ENCODE results near the gene HIP1R.
A peak's percentile ranks its signal among the peaks of the same experiment; 100 is the strongest.

HIP1R gene

GRCh38 chr12:122860854-122861586 lies 25.8 kb downstream of the HIP1R start:
- DNase-seq: no peak

DNA sequence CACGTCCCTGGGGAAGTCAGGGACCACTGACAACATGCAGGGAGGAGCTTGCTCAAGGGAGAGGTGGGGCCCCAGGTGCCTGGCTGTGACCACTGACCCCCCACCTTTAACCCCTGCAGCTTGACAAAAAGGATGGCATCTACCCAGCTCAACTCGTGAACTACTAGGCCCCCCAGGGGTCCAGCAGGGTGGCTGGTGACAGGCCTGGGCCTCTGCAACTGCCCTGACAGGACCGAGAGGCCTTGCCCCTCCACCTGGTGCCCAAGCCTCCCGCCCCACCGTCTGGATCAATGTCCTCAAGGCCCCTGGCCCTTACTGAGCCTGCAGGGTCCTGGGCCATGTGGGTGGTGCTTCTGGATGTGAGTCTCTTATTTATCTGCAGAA lies 26.3 kb downstream of the HIP1R start:
- no peak for DNase-seq

DNA sequence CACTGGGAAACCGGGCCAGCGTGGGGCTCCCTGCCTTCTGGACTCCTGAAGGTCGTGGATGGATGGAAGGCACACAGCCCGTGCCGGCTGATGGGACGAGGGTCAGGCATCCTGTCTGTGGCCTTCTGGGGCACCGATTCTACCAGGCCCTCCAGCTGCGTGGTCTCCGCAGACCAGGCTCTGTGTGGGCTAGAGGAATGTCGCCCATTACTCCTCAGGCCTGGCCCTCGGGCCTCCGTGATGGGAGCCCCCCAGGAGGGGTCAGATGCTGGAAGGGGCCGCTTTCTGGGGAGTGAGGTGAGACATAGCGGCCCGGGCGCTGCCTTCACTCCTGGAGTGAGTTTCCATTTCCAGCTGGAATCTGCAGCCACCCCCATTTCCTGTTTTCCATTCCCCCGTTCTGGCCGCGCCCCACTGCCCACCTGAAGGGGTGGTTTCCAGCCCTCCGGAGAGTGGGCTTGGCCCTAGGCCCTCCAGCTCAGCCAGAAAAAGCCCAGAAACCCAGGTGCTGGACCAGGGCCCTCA lies 26.9 kb downstream of the HIP1R start:
- DNase-seq: no peak

DNA sequence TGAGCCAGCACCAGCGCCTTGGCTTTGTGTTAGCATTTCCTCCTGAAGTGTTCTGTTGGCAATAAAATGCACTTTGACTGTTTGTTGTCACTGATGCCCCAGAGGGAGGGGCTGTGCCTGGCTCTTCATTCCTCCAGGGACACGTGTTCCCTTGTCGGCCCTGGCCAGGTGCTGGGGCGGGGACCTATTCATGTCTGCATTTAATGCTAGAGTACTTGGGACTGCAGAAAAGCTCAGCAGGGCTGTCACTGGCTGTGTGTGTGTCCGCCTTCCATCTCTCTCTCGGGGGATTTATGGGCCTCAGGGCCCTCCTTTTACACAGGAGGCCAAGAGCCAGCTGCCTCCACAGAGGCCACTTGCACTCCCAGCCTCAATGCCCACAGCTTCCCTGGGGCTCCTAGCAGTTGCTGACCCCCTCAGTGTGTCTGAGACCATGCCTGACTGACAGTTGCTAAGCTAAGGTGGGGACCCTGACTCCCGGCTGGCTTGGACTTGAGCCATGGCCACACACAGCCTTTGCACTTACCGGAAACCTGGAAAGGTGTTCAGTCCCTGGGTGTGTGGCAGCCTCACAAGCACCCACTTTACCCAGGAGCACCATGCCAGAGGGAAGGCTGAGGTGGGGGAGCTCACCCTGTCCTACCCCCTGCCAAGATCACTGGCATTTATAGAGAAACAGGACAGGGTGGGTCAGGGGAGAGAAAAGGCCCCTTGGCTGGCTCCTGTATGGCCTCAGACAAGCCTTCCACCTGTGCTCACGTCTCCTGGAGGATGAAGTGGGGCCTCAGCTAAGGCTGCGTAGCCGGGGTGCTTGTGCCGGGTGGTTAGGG lies 27.8 kb downstream of the HIP1R start:
- DNase-seq: no peak

DNA sequence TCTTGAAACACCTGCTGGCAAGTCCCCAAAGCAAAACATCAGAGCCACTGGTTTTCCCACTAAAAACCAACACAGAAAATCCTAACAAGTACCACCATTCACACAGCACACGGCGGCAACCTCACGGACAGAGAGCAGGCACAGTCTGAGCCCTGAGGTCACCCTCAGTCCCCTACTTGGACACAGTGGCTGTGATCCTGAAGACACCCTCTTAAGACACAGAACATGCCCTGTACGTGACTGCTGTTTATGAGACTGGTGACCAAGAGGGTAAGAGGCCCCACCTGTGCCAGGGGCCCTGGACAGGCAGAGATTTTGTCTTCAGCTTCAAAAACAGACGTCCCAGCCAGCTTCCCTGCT lies 29.6 kb downstream of the HIP1R start:
- DNase-seq: no peak

DNA sequence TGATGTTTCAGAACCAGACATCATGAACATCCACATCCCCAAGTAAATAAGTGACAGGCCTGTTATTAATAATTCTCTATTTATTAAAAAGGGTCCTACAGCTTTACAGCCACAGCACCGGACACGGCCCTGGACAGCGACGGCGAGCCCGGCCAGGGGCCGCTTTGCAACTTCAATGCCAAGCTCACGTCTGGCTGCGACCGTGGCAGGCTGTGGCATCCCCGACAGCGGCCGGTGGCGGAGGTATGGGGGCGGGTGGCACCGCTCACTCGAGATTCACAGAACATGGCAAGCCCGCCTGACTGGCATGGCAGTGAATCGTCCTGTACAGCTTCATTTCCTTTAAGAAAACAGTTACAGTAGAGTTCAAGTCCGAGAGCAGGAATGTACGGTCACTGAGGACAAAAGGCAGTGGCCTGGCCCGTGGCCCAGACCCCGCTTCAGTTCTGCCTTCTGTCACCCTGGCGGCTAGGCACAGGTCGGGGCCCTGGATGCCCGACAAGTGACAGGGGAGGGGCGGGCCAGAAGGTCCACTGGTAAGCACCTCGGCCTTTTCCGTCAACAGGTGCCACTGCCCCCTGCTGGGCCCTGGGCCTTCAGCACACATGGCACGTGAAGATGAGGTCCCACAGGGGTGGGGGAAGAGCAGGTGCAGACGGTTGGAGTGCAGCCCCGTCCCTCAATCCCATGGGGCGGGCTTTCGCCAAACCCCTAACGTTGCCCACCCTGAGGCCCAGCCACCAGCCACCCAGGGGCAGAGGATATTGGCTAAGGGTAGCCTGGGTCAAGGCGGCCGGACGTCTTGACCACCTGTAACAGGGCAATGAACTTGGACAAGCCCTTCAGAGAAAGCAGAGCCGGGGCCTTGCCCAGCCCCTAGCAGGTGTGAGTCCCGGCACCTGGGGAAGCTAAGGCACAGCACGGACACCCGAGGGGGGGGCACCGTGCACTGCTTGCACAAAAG lies 30.3 kb downstream of the HIP1R start:
- no peak for DNase-seq

DNA sequence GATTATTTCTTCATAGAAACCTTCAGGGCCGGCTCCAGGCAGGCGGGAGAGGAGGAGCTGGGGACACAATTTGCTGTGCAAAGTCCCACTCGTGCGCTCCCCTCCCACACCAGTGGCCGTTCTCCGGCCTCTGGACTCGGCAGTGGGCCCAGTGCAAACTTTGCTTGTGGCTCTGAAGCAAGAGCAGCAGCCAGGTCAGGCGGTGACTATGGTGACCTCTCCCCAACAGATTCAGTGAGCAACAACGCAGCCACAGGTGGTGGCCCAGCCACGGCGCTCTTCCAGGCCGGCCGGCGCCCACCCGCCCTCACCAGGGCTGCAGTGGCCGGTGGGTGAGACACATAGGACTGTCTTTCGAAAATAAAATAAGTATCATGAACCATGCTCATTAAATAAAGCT lies 31.1 kb downstream of the HIP1R start:
- no peak for DNase-seq

GRCh38 chr12:122866950-122867607 lies 31.8 kb downstream of the HIP1R start:
- peak; percentile 20 for DNase-seq

DNA sequence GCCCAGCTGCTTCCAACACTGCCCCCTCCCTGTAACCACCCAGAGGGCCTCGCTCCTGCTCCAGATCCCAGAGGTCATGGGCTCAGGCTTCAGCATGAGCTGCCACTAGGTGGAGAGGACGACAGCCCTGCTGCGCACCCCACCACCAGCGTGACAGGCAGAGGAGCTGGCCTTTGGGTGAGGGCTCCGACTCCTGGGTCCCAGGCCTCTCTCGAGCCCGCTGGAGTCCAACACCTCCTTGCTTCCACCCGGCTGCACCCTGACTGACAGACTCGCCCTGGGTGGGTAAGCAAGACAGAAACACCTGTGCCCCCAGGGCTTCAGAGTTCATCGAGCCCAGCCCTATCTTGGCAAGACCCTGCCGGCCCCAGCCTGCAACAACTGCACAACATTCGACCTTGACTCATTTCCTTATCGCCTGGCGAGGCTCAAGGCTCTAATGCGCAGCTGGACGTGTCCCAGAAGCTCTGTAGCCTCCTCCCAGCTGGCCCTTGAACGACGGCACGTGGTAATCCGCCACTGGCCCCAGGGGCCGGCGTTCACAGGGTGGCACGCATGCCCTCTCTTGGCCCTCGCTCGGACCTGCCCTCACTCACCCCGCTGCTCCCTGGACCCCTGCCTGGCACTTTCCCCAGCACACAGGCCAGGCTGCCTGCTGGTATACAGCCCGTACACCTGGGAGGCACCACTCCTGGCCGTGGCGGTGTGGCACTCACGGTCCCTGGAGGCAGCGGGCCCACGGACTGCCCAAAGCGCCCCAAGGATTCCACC lies 32.6 kb downstream of the HIP1R start:
- DNase-seq: peak; percentile 26

DNA sequence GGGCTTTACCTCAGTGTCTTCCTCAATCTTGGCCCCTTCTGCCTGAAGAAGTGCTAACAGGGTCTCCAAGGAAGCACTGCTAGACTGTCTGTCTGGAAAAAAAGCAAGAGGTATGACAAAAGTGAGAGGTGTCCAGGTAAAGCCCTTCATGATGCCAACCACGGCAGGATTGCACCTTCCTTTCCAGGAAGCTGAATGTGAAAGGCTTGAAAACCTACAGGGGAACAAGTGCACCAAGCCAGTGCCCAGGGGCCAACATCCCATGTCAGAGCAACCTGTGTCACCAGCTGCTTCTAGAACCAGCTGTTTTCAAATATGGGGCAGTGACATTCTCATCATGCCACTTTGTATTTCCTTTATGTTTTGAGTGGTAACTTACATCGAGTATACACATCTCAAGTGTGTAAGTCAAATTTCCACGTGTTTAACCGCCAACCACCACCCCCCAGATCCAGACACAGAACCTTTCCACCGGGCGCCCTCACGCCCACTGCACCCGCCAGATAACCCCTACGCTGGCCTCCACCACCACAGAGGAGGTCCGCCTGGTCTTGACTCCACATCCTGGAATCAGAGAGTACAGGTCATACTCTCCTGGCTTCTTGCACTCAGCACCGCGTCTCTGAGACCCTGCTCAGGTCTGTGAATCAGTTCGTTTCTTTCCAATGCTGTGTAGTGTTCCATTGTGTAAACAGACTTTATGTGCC lies 33.4 kb downstream of the HIP1R start:
- no peak for DNase-seq

DNA sequence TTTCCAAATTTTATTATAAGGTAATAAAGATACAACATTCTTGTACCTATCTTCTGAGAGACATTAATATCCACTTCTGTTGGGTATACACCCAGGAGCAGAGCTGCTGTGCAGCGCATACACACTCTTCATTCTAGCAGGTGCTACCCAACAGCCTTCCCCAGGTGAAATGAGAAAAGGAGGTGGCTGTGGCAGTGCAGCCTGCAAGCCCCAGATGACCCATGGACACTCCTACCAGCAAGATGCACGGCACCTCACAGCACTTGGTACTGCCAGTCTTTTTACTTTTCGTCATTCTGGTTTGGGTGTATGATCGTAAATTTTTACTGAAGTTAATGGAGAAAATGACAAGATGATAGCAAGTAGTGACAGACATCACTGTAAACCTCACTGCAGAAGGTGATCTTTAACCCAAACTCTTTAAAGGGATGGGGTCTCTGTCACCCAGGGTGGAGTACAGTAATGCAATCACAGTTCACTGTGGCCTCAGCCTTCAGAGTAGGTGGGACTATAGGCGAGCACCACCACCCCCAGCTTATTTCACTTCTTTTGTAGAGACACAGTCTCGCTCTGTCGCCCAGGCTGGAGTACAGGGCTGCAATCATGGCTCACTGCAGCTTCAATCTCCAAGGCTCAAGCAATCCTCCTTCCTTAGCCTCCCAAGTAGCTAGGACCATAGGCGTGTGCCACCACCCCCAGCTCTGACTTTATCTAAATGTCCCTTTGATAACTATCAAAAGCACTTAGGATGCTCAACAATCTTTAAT lies 34.1 kb downstream of the HIP1R start:
- no peak for DNase-seq

GRCh38 chr12:122870163-122870842 lies 35.0 kb downstream of the HIP1R start:
- DNase-seq: no peak

DNA sequence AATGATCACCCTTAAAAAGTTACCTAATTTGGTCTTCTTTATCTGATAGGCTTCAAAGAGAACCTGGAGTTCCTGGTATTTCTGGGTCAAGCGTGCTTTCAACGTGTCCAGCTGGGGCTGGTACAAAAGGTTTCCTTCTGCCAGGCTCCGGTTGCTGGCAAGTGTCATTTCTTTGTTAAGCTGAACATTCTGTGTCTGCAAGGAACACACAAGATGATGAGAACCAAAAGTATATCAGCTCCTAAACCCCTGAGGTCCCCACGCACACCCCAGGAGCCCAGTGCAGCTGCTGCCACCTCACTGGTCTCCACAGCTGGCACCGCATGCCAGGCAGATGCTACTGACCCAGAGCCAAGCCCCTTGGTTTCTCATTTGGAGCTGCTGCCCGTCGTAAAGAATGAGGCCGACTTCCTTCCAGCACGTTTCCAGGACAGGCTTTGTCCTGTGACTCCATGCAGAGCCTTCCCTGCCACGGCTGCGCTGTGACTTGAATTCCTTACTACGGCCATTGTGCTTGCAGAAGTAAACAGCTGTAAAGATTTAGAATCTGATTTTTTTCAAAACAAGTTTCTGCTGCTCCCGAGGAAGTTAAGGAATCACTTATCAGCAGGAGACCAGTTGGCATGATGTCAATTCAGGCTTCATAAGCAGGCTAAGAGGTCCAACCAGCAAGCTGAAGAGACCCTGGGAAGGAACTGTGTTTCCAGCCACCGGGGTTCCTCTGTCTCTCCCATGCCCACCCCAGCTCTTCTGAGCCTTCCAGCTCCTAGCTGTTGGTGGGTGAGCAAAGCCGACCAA lies 35.8 kb downstream of the HIP1R start:
- DNase-seq: peak; percentile 53

GRCh38 chr12:122871851-122872780 lies 36.9 kb downstream of the HIP1R start:
- peak; percentile 74 for DNase-seq

DNA sequence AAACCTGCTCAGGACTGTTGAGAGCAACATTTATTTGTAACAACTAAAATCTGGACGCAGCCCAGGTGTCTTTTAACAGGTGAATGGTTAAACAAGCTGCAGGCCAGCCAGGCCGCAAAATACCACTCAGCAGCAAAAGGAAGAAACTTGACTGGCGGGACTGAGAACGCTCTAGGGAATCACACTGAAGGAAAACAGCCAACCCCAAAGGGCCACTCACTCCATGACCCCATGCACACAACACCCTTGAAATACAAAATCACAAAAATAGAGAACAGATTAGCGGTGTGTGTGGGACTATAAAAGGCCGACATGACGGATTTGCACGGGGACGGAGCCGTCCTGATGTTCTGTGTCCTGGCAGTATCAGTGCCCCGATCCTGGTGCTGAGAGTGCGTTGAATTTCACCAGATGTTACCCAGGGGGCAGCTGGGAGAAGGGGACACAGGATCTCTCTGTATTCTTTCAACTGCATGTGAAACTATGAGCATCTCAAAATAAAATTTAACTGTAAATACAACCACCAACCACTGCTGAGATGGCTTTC lies 37.6 kb downstream of the HIP1R start:
- DNase-seq: peak; percentile 15

DNA sequence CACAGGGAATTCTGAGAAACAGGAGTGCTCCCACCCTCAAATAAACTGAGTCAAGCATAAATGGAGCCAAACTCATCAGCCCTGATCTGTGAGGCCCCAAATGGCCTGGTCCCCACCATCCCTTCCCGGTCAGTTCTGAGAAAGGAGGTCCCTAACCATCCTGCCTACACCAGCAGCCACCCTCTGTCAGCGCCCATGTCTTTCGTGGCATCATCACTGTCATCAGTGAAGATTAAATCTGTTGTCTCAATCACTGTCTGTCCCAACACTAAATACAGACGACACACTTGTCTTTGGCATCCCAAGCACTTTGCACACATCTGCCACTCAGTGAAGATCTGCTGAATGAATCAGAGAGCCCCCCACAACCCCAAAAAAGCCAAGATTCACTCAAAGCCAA lies 38.3 kb downstream of the HIP1R start:
- no peak for DNase-seq

GRCh38 chr12:122874081-122874480 lies 38.8 kb downstream of the HIP1R start:
- no peak for DNase-seq

Measured in femur (tissue), 1 donor.